K562 (cell line): ENCODE data around the gene TEDDM1. TPM values are rescaled to one million over a fixed set of nuclear protein-coding genes. Genes with fewer than 3 reads are reported as not detected.
A peak's percentile ranks its signal among the peaks of the same experiment; 100 is the strongest.

Experiments
- HMGN3 ChIP-seq: IDR thresholded peaks from 2 replicates; pipeline ENCODE4 v1.6.1; 2011; ENCODE audit warnings: borderline replicate concordance, low read depth, mild to moderate bottlenecking, mixed read lengths, low read length; ENCODE audit not compliant: insufficient read length; ENCODE audit errors: extremely low read depth
- KDM2B ChIP-seq: fragments of 250-450 bp; sonication (Bioruptor Pico); IDR thresholded peaks from 2 replicates; pipeline ENCODE4 v1.8.0; 2021; ENCODE audit warnings: mild to moderate bottlenecking, moderate library complexity
- LEF1 ChIP-seq: fragments of 450-650 bp; IDR thresholded peaks from 2 replicates; pipeline ENCODE4 v1.6.1; 2016; ENCODE audit warnings: mild to moderate bottlenecking
- MAFG ChIP-seq: fragments of 450-650 bp; conservative IDR thresholded peaks from 2 replicates; pipeline ENCODE4 v1.6.1; 2016; ENCODE audit warnings: missing genetic modification characterization, missing compliant biosample characterization
- POLR2A ChIP-seq: fragments of 450-650 bp; conservative IDR thresholded peaks from 2 replicates; pipeline ENCODE4 v1.6.1; 2016
- RFX7 ChIP-seq: fragments of 250-450 bp; sonication (Bioruptor Pico); IDR thresholded peaks from 2 replicates; pipeline ENCODE4 v1.5.1; 2021; ENCODE audit warnings: mild to moderate bottlenecking
- TEAD1 ChIP-seq, 2 experiments: fragments of 450-650 bp in 1 of 2; sonication (generic) in 1 of 2; formaldehyde crosslinking; IDR thresholded peaks; 2 replicates each; pipeline versions ENCODE4 v1.4.0 to v1.8.0; 2020 to 2022; ENCODE audit warnings: mild to moderate bottlenecking in 2 of 2, missing genetic modification reagents in 1 of 2
- ZBTB7A ChIP-seq: IDR thresholded peaks from 2 replicates; pipeline ENCODE4 v1.6.1; 2011; ENCODE audit warnings: low read depth, mild to moderate bottlenecking, low read length, moderate library complexity, borderline replicate concordance; ENCODE audit not compliant: control insufficient read depth
- polyA plus RNA-seq, 8 experiments: library from polyadenylated mRNA; depleted of rRNA in 4 of 8; stranded (reverse) in 5 of 8; unstranded in 3 of 8; fragments of >200 nt; fragmentation: Nextera tagmentation in 2 of 8; fragmentation: Illumina TruSeq in 1 of 8; extraction: Ambion mirVana in 2 of 8; extraction: Trizol in 1 of 8; gene quantifications; 2 replicates each; pipeline versions ENCODE4 v1.2.1 to v1.2.3, GENCODE V29; 2011 to 2014; ENCODE audit warnings: inconsistent platforms in 1 of 8, missing spikeins in 1 of 8
- total RNA-seq, 7 experiments: library from RNA; depleted of rRNA in 6 of 7; stranded (reverse); fragments of >200 nt in 6 of 7; fragmentation: Illumina TruSeq in 2 of 7; extraction: Trizol in 2 of 7; gene quantifications; 2 replicates each; pipeline versions ENCODE4 v1.2.1 to v1.2.3, GENCODE V29; 2011 to 2021; ENCODE audit warnings: low replicate concordance in 1 of 7
- TF ChIP-seq, protein P1 (sequence below): fragments of 450-650 bp; IDR thresholded peaks from 2 replicates; pipeline ENCODE4 v1.6.1; 2016; ENCODE audit warnings: low read depth
- TF ChIP-seq, protein P2 (sequence below): fragments of 450-650 bp; formaldehyde crosslinking; IDR thresholded peaks from 2 replicates; pipeline ENCODE4 v1.4.0; 2020; ENCODE audit warnings: mild to moderate bottlenecking, moderate library complexity
- TF ChIP-seq, protein P3 (sequence below), 3 experiments: fragments of 200-800 bp in 1 of 3; sonication (Bioruptor generic) in 1 of 3; sonication (generic) in 1 of 3; formaldehyde crosslinking in 1 of 3; IDR thresholded peaks; 2 replicates each; pipeline versions ENCODE4 v1.6.1 to v1.8.0; 2016 to 2022; ENCODE audit warnings: mild to moderate bottlenecking in 2 of 3, missing compliant biosample characterization in 2 of 3, missing genetic modification characterization in 2 of 3, missing genetic modification reagents in 1 of 3
- TF ChIP-seq, protein P4 (sequence below): fragments of 250-450 bp; sonication (Bioruptor Pico); IDR thresholded peaks from 2 replicates; pipeline ENCODE4 v1.5.0; 2021

The TEDDM1 gene
- total and polyA plus RNA-seq, 9 of the 15 experiments (the other 6 are each of a cell fraction or from before 2014, with no cell fraction given): not detected

DNA sequence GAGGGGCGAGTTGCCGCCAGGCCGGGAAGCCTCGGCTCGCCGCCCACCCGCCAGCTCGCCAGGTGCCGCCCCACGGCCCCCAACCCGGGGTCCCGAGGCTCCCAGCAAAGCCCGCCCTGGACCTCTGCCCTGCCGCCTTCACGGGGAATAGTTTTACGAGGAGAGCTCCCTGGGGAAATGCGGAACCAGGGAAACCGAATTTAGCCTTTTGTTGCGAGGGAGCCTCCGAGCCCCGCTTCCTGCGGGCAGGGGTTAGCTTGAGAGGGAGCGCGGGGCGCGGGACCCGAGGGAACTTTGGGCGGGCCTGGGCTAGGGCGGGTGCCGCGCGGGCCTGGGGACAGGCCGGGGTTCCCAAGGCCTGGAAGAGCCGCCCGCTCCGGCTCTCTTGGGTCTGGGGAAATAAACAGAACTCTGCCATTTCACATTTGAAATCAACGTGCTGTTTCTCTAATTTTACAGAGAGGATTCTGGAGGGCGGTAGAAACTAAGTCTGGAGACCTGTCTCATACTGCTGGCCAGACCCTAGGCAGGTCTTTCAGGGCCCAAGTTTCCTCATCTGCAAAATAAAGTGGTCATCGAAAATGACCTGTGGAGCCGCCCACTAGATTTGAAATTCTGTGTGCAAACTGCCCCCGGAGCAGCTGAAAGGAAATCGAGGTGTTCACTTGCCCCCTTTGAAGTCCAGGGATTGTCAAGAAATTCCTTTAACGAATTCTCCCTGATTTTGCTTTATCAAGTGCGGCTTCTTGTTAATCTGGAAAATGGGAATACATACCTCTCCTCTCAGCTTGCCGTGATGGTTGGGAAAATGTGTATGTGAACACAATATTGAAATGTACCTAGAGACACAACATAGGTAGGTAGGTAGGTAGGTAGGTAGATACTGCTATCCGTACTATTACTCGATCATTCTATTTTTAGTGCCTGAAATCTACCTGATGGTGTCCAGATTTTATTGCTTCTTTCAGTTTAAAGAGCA is 8.1 kb downstream of the TEDDM1 start (continued):
- TF ChIP-seq, protein P1, sequence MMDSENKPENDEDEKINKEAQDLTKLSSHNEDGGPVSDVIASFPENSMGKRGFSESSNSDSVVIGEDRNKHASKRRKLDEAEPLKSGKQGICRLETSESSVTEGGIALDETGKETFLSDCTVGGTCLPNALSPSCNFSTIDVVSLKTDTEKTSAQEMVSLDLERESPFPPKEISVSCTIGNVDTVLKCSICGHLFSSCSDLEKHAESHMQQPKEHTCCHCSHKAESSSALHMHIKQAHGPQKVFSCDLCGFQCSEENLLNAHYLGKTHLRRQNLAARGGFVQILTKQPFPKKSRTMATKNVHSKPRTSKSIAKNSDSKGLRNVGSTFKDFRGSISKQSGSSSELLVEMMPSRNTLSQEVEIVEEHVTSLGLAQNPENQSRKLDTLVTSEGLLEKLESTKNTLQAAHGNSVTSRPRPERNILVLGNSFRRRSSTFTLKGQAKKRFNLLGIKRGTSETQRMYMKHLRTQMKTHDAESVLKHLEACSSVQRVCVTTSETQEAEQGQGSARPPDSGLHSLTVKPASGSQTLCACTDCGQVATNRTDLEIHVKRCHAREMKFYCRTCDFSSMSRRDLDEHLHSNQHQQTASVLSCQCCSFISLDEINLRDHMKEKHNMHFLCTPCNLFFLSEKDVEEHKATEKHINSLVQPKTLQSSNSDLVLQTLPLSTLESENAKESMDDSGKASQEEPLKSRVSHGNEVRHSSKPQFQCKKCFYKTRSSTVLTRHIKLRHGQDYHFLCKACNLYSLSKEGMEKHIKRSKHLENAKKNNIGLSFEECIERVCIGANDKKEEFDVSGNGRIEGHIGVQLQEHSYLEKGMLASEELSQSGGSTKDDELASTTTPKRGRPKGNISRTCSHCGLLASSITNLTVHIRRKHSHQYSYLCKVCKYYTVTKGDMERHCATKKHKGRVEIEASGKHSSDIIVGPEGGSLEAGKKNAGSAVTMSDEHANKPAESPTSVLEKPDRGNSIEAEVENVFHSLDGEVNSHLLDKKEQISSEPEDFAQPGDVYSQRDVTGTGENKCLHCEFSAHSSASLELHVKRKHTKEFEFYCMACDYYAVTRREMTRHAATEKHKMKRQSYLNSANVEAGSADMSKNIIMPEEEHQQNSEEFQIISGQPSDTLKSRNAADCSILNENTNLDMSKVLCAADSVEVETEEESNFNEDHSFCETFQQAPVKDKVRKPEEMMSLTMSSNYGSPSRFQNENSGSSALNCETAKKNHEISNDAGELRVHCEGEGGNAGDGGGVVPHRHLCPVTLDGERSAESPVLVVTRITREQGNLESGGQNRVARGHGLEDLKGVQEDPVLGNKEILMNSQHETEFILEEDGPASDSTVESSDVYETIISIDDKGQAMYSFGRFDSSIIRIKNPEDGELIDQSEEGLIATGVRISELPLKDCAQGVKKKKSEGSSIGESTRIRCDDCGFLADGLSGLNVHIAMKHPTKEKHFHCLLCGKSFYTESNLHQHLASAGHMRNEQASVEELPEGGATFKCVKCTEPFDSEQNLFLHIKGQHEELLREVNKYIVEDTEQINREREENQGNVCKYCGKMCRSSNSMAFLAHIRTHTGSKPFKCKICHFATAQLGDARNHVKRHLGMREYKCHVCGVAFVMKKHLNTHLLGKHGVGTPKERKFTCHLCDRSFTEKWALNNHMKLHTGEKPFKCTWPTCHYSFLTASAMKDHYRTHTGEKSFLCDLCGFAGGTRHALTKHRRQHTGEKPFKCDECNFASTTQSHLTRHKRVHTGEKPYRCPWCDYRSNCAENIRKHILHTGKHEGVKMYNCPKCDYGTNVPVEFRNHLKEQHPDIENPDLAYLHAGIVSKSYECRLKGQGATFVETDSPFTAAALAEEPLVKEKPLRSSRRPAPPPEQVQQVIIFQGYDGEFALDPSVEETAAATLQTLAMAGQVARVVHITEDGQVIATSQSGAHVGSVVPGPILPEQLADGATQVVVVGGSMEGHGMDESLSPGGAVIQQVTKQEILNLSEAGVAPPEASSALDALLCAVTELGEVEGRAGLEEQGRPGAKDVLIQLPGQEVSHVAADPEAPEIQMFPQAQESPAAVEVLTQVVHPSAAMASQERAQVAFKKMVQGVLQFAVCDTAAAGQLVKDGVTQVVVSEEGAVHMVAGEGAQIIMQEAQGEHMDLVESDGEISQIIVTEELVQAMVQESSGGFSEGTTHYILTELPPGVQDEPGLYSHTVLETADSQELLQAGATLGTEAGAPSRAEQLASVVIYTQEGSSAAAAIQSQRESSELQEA: no peak
- TF ChIP-seq, protein P2, sequence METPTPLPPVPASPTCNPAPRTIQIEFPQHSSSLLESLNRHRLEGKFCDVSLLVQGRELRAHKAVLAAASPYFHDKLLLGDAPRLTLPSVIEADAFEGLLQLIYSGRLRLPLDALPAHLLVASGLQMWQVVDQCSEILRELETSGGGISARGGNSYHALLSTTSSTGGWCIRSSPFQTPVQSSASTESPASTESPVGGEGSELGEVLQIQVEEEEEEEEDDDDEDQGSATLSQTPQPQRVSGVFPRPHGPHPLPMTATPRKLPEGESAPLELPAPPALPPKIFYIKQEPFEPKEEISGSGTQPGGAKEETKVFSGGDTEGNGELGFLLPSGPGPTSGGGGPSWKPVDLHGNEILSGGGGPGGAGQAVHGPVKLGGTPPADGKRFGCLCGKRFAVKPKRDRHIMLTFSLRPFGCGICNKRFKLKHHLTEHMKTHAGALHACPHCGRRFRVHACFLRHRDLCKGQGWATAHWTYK (CRISPR knock-in tag): peak; percentile 58; the same call in 1 of the 2 replicates
- TF ChIP-seq RFX7 (no peak), ZBTB7A (peak; percentile 85), MAFG (no peak), TEAD1 (CRISPR knock-in tag; IDR thresholded peaks at IDR 0.05) (peak in 1 of 2 experiments; percentile 40; a peak in 1 of 4 replicates), LEF1 (0 out of 2 replicates have a peak, but pooled peaks have one; percentile 31), KDM2B (CRISPR knock-in tag) (peak; percentile 46; the same call in 1 of the 2 replicates), HMGN3 (peak; percentile 3), POLR2A (no peak)
- TF ChIP-seq, protein P3, sequence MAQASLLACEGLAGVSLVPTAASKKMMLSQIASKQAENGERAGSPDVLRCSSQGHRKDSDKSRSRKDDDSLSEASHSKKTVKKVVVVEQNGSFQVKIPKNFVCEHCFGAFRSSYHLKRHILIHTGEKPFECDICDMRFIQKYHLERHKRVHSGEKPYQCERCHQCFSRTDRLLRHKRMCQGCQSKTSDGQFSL (CRISPR knock-in tag; IDR thresholded peaks at IDR 0.05): no peak
- TF ChIP-seq, protein P3 (tag; IDR thresholded peaks at IDR 0.05): 0 out of 4 replicates have a peak, but pooled peaks of 1 of the 2 experiments have one; percentile 3
- TF ChIP-seq, protein P4, sequence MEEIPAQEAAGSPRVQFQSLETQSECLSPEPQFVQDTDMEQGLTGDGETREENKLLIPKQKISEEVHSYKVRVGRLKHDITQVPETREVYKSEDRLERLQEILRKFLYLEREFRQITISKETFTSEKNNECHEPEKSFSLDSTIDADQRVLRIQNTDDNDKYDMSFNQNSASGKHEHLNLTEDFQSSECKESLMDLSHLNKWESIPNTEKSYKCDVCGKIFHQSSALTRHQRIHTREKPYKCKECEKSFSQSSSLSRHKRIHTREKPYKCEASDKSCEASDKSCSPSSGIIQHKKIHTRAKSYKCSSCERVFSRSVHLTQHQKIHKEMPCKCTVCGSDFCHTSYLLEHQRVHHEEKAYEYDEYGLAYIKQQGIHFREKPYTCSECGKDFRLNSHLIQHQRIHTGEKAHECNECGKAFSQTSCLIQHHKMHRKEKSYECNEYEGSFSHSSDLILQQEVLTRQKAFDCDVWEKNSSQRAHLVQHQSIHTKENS: no peak
